Measurements from ENCODE around the gene EPHA8.

Gene EPHA8

DNA sequence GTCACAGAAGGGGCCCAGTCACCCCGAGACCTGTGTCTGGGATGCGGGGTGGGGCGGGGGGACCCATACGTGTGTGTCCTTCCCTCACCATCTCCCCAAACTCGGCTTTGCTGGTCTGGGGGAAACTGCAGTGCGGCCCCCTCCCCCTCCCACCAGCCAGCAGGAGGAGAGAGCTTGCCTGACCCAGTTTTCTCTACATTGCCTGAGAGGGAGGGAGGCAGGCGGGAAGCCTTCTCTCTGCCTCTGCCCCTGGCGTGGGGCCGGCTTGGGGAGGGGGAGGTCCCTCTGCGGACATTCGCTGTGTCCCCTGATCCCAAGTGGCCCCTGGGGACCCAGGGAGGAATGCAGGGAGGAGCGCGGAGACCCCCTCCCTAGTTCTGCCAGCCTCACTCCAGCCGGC lies 3.9 kb downstream of the EPHA8 start:
- DNase-seq (ENCODE audit: low spot score) = no peak

- no peak for DNase-seq (ENCODE audit: low spot score)
Observed at GRCh38 chr1:22567994-22568393, 4.7 kb downstream of the EPHA8 start.

- no peak for DNase-seq (ENCODE audit: low spot score)
Observed at GRCh38 chr1:22569269-22569668, 6.0 kb downstream of the EPHA8 start.

DNA sequence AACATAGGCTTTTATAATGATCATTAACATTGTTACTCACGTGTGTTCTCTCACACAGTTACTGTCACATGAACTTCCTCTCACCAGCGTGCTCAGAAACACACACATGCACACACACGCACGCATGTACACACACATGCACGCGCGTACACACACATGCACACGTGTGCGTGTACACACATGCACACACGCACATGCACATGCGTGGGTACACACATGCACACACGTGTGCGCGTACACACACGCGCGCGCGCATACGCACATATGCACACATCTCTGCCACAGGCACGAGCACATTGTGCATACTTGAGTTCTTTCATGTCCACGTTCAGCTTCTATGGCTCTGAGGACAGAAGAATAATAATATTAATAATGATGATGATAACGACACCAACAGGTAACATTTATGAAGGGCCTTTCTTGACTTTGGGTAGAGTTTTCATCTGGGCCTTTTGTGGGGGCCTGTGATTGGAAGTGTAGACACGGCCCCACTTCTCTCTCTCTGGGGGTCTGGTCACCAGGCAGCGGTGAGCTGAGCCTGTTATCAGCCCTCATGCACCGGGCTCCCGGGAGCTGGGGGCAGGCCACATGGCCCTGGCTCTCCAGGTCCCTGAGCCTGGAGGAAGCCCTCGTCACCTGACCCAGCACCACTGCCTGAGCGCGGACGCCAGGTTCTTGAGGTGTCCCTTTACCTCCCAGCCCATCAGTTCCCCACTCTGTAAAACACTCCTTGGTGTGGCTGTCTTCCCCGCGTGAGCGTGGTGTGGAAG lies 7.0 kb downstream of the EPHA8 start:
- no peak for DNase-seq (ENCODE audit: low spot score)

DNA sequence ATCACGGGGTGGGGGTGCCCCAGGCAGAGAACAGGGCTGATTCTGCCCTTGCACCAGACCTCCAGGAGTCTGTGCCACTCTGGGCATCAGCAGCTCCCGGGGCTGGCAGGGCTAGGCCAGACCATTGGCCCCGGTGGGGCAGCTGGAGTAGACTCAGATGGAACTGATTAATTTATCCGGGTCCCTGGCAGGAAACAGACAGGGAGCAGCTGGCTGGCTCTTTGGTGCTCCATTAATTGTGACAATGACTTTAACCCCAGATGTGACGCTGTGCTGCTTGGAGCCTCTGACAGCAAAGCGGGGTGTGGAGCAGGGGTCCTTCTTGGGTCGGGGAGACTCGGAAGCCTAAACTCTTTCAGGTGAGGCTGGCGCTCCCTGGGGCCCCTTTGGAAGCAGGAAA lies 9.5 kb downstream of the EPHA8 start:
- no peak for DNase-seq (ENCODE audit: low spot score)

DNA sequence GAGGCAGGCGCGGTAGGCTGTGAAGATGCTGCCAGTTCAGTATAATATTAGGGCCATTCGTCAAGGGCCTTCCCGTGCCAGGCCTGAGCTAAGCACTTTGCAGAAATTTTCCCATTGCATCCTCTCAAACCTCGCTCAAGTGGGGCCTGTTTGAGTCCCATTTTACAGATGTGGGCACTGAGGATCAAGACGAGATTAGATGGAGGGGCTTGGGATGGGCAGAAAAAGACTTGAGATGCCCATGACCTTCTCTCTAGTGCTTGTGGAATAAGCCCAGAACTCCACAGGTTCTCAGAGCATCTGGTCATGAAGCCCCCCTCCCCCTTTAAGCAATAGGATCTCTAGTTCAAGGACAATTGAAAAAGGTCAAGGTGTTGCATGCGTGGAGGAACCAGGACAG lies 9.9 kb downstream of the EPHA8 start:
- DNase-seq (ENCODE audit: low spot score) = no peak

DNA sequence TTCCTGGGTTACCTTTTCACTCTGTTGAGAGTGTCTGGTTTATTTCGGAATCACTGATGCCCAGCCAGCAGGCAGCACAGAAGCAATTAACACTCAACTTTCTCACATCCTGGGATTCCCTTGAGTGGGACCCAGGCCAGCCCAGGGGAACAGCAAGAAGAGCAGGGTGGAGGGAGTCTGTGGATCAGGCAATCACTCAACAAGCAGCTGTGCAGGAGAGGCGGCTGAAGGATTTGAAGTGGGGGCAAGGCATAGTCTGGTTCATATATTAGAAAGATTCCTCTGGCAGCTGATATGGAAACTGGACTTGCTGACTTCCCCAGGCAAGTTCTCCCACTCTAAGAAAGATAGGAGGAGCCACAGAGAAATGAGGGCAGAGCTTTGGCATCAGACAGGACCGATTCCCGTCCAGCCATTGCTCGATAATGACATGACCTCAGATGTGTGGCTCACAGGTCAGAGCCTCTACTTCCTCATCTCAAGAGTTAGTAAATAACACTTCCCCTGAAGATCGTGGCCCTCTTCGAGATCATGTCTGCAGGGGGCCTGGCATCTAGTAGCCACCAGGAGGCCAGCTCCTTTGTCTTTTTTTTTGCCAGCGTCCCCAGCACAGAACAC lies 12.4 kb downstream of the EPHA8 start:
- no peak for DNase-seq (ENCODE audit: low spot score)

- DNase-seq (ENCODE audit: low spot score) = no peak
Observed at GRCh38 chr1:22576150-22576544, 12.9 kb downstream of the EPHA8 start.

- DNase-seq (ENCODE audit: low spot score) = no peak
Observed at GRCh38 chr1:22576617-22577016, 13.3 kb downstream of the EPHA8 start.

DNA sequence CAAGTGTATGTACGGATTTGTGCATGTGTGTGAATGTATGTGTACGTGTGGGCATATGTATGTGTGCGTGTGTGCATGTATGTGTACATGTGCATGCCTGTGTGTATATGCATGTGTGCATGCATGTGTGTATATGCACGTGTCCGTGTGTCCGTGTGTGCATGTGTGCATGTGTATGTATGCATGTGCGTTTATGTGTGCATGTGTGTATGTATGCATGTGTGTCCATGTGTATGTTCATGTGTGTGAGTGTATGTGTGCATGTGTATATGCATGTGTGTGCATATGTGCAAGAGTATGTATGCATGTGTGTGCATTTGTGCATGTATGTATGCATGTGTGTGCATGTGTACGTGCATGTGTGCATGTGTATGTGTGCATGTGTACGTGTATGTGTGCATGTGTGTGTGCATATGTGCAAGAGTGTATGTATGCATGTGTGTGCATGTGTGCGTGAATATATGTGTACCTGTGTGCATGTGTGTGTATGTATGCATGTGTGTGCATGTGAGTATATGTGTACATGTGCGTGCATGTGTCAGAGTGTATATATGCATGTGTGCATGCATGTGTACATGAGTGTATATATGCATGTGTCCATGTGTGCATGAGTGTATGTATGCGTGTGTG lies 15.6 kb downstream of the EPHA8 start:
- no peak for DNase-seq (ENCODE audit: low spot score)

GRCh38 chr1:22579541-22580155 lies 16.4 kb downstream of the EPHA8 start:
- DNase-seq (ENCODE audit: low spot score) = no peak

DNA sequence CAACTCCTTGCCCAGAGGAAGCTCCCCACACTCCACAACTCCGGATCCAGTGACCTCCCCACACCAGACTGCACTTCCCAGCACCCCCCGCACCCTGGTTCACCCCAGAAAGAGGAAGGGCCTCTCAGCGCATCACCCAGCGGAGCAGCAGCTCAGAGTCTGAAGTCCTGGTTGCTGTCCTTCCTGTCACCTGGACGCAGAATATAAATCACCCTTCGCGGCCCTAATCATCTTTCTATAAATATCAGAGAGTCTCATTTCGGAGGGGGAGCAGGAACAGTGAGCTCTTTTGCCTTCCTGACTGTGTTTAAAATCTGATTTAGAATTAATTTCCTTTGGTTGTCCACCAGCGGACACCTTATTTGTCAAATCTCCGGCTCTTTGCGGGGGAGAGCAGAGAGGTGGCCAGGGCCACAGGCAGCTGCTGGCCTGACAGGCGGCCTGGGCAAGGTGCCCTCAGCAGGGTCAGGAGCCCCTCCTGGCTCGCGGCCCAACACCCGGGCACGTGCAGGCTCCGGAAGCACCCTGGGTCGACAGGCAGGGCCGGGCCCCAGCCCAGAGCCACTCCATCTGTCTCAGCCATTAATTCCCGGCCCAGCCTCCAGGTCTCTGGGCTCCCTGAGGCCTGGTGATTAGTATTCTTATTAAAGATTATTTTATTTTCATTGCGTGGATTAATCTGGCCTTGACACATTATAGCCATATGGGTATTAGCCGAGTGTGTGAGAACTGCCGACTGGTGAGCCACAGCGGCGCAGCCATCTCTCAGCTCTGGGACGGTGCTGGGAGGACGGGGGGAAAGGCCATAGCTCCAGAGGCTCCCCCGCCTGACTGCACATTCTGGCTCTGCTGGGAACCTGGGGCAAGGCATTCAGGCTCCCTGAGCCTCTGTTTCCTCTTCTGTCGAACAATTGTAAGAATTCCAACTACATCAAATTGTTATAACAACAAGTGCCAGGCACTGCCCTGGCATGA lies 19.7 kb downstream of the EPHA8 start:
- no peak for DNase-seq (ENCODE audit: low spot score)

- DNase-seq (ENCODE audit: low spot score) = no peak
Observed at GRCh38 chr1:22584001-22584562, 20.8 kb downstream of the EPHA8 start.

GRCh38 chr1:22584970-22585369 lies 21.7 kb downstream of the EPHA8 start:
- no peak for DNase-seq (ENCODE audit: low spot score)

DNA sequence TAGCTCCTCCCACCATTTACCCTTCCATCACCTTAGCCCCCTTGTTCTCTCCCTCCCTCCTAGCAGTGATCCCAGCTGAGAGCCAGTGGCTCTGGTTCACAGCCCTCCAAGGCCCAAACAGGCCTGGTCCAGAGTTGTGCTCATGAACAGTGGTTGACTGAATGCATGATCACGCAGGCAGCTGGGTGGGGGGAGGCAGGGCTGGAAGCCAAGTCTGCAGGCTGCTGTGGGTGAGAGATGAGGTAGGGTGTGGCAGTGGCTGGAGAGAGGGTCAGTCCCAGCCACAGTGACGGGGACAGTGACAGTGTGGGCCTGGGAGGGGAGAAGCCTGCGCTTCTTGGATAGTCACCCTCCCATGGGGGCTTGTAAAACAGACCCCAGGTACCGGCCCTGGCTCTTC lies 22.2 kb downstream of the EPHA8 start:
- DNase-seq (ENCODE audit: low spot score) = no peak

DNA sequence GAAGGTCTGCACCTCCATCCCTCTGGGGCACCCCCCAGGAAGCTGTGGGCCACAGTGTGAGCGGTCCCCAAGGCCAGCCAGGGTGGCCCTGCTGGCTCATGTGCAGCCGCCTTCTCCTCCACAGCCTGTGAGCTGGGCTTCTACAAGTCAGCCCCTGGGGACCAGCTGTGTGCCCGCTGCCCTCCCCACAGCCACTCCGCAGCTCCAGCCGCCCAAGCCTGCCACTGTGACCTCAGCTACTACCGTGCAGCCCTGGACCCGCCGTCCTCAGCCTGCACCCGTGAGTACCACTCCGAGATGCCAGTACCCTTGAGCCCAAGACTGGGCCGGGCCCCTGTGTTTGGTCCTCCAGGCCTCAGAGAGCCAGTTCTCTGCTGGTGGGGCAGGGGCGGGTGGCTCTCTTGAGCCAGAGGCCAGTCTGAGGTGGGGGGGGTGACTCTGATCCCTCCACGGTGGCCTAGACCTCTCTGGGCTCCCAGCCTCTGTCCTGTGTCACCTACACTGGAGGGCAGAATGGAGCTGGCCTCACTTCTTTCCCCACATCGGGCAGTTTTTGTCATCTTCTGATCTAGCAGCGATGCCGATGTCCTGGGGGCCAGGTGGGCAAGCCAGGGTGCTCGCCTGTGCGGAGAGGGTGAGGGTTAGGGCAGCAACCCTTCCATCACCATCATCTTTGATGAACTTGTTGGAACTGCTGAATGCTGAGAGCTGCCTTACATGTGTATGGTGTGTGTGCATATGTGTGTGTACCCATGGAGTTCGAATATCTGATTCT lies 23.3 kb downstream of the EPHA8 start:
- DNase-seq (ENCODE audit: low spot score) = no peak

DNA sequence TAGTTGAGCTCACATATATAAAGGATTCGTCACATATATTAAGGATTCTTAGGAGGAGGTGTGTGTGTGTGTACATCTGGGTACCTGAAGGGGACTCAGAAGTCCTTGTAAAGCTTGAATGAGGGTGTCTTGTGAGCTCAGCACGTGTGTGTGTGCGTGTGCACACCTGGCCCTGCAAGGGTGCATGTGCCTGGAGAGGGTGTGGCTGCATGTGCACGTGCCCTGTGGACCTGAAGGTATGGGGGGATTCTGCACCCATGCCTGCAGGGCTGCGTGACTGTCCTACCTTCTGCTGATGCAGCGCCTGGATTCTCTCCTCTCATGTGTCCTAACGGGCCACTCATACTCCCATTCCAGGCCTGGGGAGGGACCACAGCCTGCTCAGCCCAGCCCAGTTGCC lies 24.0 kb downstream of the EPHA8 start:
- DNase-seq (ENCODE audit: low spot score) = no peak

DNA sequence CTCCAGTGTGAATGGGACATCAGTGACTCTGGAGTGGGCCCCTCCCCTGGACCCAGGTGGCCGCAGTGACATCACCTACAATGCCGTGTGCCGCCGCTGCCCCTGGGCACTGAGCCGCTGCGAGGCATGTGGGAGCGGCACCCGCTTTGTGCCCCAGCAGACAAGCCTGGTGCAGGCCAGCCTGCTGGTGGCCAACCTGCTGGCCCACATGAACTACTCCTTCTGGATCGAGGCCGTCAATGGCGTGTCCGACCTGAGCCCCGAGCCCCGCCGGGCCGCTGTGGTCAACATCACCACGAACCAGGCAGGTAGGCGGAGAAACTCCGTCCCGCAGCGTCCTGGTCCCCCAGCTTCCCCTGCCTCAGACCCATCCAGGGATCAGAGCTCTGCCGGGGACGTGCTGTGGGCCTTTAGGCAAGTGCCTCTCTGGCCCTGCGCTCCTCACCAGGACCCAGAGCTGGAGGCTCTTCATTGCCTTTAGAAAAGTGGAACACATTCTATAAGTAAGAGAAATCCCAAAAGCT lies 25.7 kb downstream of the EPHA8 start:
- no peak for DNase-seq (ENCODE audit: low spot score)

DNA sequence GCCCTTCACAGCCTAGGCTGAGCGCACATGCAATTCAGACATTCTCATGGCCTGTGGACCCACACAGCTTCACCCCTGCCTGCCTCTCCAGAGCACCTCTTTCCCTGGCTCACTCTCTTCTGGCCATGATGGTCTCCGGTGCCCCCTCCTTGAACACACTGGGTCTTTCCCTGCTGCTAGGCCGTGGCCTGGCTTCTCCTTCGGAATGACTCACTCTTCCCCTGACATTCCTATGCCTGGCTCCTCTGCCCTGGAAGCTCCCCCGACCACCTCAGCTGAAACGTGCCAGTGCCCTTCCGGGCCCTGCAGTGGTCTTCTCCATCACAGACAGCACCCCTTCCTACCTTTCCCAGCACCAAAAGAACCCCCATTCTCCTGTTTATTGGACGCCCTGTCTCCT lies 28.3 kb downstream of the EPHA8 start:
- DNase-seq (ENCODE audit: low spot score) = no peak

DNA sequence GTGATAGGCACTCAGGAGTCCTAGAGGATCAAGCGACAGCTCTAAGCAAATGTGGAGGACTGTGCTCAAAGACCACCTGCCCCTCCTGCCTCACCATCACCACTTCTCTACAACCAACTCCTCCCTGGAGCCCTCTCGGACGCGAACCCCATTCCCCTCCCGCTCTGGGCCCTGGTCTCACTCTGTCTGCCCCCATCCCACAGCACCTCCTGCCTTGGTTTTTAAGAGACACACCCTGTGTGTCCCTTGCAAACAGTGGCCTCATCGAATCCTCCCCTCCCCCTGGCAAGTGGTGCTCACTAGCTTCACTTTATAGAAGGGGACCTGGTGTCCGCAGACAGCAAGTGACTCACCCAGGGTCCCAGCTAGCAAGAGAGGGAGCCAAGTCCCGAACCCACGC lies 28.8 kb downstream of the EPHA8 start:
- DNase-seq (ENCODE audit: low spot score) = no peak

All from CD4-positive, alpha-beta T cell treated with Interleukin-2 at 100 ng/mL for 4 hours (primary cell).